NCI-H146 treated with DMSO at 0.1 percent for 48 hours (cell line): ENCODE measurements around the gene CCDC50.

ENCODE experiments used
- DNase-seq: peaks from one replicate; lab custom pipeline; 2025; ENCODE audit not compliant: unreplicated experiment; lab: John Stamatoyannopoulos, UW

Gene CCDC50

GRCh38 chr3:191376516-191377141 lies 47.4 kb downstream of the CCDC50 start:
- DNase-seq = no peak

GRCh38 chr3:191378142-191378812 lies 49.1 kb downstream of the CCDC50 start:
- no peak for DNase-seq

- no peak for DNase-seq
Observed at GRCh38 chr3:191379446-191379845, 50.3 kb downstream of the CCDC50 start.

- DNase-seq = no peak
Observed at GRCh38 chr3:191380001-191380400, 50.8 kb downstream of the CCDC50 start.

- DNase-seq = no peak
Observed at GRCh38 chr3:191381303-191381702, 52.1 kb downstream of the CCDC50 start.

- DNase-seq = no peak
Observed at GRCh38 chr3:191382661-191383060, 53.5 kb downstream of the CCDC50 start.

- no peak for DNase-seq
Observed at GRCh38 chr3:191383124-191383523, 53.9 kb downstream of the CCDC50 start.

GRCh38 chr3:191385101-191385500 lies 55.9 kb downstream of the CCDC50 start:
- DNase-seq = no peak

GRCh38 chr3:191387441-191388077 lies 58.4 kb downstream of the CCDC50 start:
- no peak for DNase-seq

GRCh38 chr3:191388823-191389222 lies 59.6 kb downstream of the CCDC50 start:
- no peak for DNase-seq

- DNase-seq = no peak
Observed at GRCh38 chr3:191390580-191390979, 61.4 kb downstream of the CCDC50 start.

- DNase-seq = no peak
Observed at GRCh38 chr3:191391861-191392808, 62.9 kb downstream of the CCDC50 start.

GRCh38 chr3:191393146-191393545 lies 64.0 kb downstream of the CCDC50 start:
- DNase-seq = no peak

- no peak for DNase-seq
Observed at GRCh38 chr3:191397771-191398170, 68.6 kb downstream of the CCDC50 start.

GRCh38 chr3:191398607-191399006 lies 69.4 kb downstream of the CCDC50 start:
- no peak for DNase-seq

GRCh38 chr3:191399918-191400317 lies 70.7 kb downstream of the CCDC50 start:
- no peak for DNase-seq

GRCh38 chr3:191401775-191402357 lies 72.7 kb downstream of the CCDC50 start:
- DNase-seq = no peak

- no peak for DNase-seq
Observed at GRCh38 chr3:191409791-191410359, 80.7 kb downstream of the CCDC50 start.

- DNase-seq = no peak
Observed at GRCh38 chr3:191412759-191413158, 83.6 kb downstream of the CCDC50 start.

GRCh38 chr3:191414286-191414685 lies 85.1 kb downstream of the CCDC50 start:
- DNase-seq = no peak

- DNase-seq = no peak
Observed at GRCh38 chr3:191414732-191415131, 85.5 kb downstream of the CCDC50 start.
